ENCODE results near the gene PSG6.
"Not testable (repeated sequence)": the region's sequence is repeated elsewhere in the genome, so short reads cannot be mapped to it uniquely, and the experiment has no call there.

PSG6 gene

GRCh38 chr19:42917634-42918033, at the start of gene PSG6:
Gene PSG6, minus strand, starts transcription at chr19:42917894. Its CDS starts 102 bp downstream, at chr19:42917792.
- not testable (repeated sequence) for DNase-seq

- DNase-seq: no peak
Measured at GRCh38 chr19:42965176-42965575, 47.5 kb upstream of the PSG6 start.

GRCh38 chr19:42961119-42961518, 43.4 kb upstream of the PSG6 start:
- no peak for DNase-seq

- not testable (repeated sequence) for DNase-seq
Measured at GRCh38 chr19:42952126-42952525, 34.4 kb upstream of the PSG6 start.

GRCh38 chr19:42951476-42951875, 33.8 kb upstream of the PSG6 start:
- DNase-seq: not testable (repeated sequence)

GRCh38 chr19:42942187-42942789, 24.6 kb upstream of the PSG6 start:
- no peak for DNase-seq

- not testable (repeated sequence) for DNase-seq
Measured at GRCh38 chr19:42937107-42937506, 19.4 kb upstream of the PSG6 start, which contains the start of gene PSG7. Gene PSG7, minus strand, starts transcription at chr19:42937207. Its CDS starts 131 bp downstream, at chr19:42937076.

GRCh38 chr19:42934726-42935125, 17.0 kb upstream of the PSG6 start:
- DNase-seq: not testable (repeated sequence)

GRCh38 chr19:42934183-42934582, 16.5 kb upstream of the PSG6 start:
- DNase-seq: not testable (repeated sequence)

GRCh38 chr19:42933412-42933811, 15.7 kb upstream of the PSG6 start:
- not testable (repeated sequence) for DNase-seq

GRCh38 chr19:42932485-42933101, 14.9 kb upstream of the PSG6 start:
- DNase-seq: not testable (repeated sequence)

GRCh38 chr19:42930214-42930613, 12.5 kb upstream of the PSG6 start:
- not testable (repeated sequence) for DNase-seq

- no peak for DNase-seq
Measured at GRCh38 chr19:42928896-42929295, 11.2 kb upstream of the PSG6 start.

- DNase-seq: no peak
Measured at GRCh38 chr19:42926781-42927180, 9.1 kb upstream of the PSG6 start.

GRCh38 chr19:42923106-42923505, 5.4 kb upstream of the PSG6 start:
- peak; percentile 6 for DNase-seq

- not testable (repeated sequence) for DNase-seq
Measured at GRCh38 chr19:42920971-42921370, 3.3 kb upstream of the PSG6 start.

- no peak for DNase-seq
Measured at GRCh38 chr19:42919757-42920079, 2.0 kb upstream of the PSG6 start.

GRCh38 chr19:42919070-42919756, 1.5 kb upstream of the PSG6 start:
- not testable (repeated sequence) for DNase-seq

- DNase-seq: not testable (repeated sequence)
Measured at GRCh38 chr19:42918377-42919069, 829 bp upstream of the PSG6 start.

GRCh38 chr19:42916931-42917330, 763 bp downstream of the PSG6 start:
- not testable (repeated sequence) for DNase-seq

GRCh38 chr19:42913516-42913915, 4.2 kb downstream of the PSG6 start:
- not testable (repeated sequence) for DNase-seq

- DNase-seq: not testable (repeated sequence)
Measured at GRCh38 chr19:42912941-42913340, 4.8 kb downstream of the PSG6 start.

GRCh38 chr19:42911731-42912130, 6.0 kb downstream of the PSG6 start:
- not testable (repeated sequence) for DNase-seq
